HG03457 (cell line): ENCODE results near the gene TBCEL.
"Not testable (repeated sequence)": the region's sequence is repeated elsewhere in the genome, so short reads cannot be mapped to it uniquely, and the experiment has no call there.

Experiments
- ATAC-seq: cut with Tn5 transposase; IDR thresholded peaks from one replicate; pipeline ENCODE4 v1.9.1; 2021; ENCODE audit warnings: moderate number of reproducible peaks; ENCODE audit not compliant: unreplicated experiment

Gene TBCEL

DNA sequence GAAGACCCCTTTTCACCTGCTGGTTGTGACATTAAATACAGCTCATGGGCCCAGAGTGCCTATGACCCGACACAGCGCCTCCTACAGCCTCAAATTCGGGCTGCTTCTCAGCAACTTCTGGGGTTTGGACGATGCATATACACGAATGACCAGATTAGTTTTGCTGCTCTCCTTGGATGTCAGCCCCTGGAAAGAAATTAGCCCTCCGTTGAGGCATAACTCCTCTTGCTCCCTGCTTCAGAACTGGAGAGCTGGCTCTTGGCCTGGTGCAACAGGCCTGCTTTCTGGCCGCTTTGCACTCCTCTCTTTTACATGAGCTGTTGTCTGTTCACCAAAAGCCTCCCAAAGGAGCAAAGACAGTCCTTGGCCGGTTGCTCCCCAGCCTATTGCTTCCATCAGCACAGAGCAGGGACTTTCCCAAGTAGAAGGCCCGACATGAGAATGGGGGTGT is 80.4 kb downstream of the TBCEL start:
- no peak for ATAC-seq

- no peak for ATAC-seq
Observed at GRCh38 chr11:121105063-121105480, 81.2 kb downstream of the TBCEL start.

DNA sequence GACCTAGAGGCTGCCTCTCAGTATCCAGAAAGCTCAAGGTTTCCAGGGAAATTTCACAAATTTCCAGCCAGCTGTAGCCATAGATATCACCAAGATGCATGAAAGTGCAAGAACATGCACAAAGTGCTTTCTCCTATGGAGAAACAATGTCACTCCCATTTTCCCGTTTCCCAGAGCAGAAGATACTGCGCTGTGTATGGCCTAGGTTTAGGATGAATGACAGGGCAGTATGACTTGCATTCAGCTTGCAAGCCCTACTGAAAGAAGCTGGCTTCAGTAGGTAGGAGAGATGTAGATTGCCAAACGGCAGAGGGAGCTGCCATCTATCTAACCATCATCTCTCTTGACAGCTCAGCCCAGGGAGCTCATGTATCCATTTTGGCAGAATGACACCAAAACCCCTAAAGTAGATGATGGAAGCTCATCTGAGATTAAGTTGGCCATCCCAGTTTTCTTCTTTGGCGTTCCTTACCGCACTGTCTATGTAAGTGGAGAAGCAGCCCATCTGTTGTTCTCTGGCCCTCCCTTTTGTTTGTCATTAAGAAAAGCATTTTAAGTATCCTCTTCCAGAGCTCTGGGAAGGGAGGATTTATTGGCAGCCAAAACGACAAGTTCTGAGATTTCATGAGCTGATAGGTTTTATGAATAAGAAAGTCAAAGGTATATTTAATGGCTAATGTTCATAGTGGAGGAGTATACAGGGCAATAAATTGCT is 81.7 kb downstream of the TBCEL start:
- ATAC-seq = no peak

- no peak for ATAC-seq
Observed at GRCh38 chr11:121106812-121107211, 82.9 kb downstream of the TBCEL start.

GRCh38 chr11:121108413-121108812 is 84.5 kb downstream of the TBCEL start:
- no peak for ATAC-seq

- no peak for ATAC-seq
Observed at GRCh38 chr11:121109471-121109870, 85.6 kb downstream of the TBCEL start.

- no peak for ATAC-seq
Observed at GRCh38 chr11:121109916-121110586, 86.1 kb downstream of the TBCEL start.

DNA sequence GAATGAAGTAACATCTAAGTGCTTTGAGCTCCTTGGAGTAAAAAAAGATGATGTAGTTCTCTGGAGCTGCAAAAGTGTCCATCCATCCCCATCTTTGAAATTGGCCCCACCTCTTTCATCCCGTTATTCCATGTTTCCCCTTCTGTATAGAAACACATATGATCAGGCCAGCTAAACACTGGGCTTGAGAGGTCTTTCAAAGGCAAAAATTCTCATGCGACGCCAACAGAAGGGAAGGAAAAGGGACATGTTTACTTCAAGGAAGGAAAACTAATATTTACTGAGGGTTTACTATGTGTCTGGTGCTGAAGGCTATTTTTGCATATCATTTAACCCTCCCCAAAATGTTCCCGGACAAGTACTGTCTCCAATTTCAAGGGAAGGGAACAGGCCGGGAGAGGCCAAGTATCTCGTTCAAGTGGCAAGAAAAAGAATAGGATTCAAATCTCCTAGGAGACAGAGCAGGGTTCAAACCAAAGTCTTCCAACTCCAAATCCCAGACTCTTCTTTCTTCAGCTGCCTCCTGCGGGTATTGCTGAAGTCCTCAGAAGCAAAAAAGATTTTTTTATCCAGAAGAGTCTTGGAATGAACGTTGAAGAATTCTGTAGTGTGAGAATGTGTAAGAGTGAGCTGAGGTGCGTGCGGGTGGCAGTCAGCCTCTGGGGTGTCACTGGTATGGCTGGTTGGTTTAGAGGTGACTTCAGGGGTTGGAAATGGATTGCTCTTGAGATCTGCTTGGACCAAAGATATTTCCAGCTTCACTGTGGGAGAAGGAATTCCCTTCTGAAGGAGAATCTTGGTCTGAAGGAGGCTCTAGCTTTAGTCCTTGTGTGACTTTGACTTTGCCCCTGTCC is 87.2 kb downstream of the TBCEL start:
- no peak for ATAC-seq

DNA sequence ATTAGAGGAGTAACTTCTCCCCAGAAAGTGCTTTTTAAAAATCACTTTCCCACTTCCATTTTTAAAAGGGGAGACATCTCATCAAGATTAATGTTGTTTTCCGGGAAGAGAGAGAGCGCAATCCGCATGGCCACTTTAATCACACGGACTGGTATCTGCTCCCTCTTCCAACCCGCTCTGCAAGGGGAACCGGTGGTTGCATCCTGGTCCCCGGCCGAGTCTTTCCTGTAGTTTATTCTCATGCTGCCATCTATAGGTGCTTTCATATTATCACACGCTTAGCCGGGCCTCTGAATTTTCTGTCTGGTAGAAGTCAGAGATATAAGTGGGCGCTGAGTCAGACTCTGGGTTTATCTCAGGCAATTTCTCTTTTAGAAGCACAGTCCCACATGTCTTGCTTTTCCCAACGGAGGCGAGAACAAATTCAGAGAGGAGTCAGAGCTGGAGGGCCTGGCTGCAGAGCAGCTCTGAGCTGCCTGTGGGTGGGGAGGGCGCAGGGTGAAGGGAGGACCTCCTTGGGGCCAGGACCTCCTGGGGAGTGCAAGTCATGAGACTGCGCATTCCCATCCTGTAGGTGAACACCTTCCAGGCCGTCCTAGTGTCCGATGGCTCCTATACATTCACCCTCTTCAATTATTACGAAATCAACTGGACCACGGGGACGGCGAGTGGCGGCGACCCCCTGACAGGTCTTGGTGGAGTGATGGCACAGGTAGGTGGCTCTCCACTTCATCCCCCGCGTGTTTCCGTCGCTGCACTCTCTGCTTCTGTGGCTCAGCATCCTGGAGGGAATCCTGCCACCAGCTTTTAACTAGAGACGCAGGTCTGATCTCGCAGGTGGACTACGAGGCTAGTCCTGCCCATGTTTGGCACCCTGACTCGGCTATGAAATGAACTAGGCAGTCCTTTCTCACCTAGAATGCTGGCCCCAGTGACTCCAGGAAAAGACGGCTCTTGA is 88.9 kb downstream of the TBCEL start:
- no peak for ATAC-seq

- ATAC-seq = no peak
Observed at GRCh38 chr11:121113611-121114010, 89.7 kb downstream of the TBCEL start.

DNA sequence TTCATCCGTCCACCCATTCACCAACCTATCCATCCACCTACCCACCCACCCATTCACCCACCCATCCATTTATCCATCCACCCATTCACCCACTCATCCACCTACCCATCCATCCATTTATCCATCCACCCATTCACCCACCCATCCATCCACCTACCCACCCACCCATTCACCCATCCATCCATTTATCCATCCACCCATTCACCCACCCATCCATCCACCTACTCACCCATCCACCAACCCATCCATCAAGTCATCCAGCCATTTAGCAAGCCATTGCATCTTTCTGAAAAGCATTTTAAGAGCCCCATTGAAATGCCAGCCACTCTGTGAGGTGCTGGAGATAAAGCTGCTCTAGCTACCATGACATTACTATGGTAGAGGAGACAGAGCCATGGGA is 91.1 kb downstream of the TBCEL start:
- ATAC-seq = not testable (repeated sequence)

GRCh38 chr11:121117788-121118187 is 93.9 kb downstream of the TBCEL start:
- ATAC-seq = no peak

DNA sequence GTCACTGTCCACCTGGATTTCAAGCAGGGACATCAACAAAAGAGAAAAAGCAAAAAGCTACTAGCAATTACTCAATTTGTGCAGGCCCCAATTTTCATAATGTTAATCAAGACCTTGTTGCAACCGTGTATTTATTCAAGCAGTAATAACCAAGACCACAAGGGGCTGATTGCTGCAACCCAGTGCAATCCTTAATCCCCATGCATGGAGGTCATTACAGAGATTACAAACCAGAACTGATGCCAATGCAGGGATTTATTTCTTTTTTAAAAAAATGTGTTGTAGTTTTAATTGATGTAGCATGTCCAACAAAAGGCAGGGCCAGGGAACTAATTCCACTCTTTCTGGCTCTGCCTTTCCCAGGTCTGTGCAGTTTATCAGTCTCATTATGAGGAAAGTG is 95.5 kb downstream of the TBCEL start:
- ATAC-seq = no peak

- ATAC-seq = no peak
Observed at GRCh38 chr11:121122328-121122727, 98.4 kb downstream of the TBCEL start.

GRCh38 chr11:121123496-121124069 is 99.7 kb downstream of the TBCEL start:
- ATAC-seq = no peak

GRCh38 chr11:121127809-121128208 is 103.9 kb downstream of the TBCEL start:
- ATAC-seq = no peak

DNA sequence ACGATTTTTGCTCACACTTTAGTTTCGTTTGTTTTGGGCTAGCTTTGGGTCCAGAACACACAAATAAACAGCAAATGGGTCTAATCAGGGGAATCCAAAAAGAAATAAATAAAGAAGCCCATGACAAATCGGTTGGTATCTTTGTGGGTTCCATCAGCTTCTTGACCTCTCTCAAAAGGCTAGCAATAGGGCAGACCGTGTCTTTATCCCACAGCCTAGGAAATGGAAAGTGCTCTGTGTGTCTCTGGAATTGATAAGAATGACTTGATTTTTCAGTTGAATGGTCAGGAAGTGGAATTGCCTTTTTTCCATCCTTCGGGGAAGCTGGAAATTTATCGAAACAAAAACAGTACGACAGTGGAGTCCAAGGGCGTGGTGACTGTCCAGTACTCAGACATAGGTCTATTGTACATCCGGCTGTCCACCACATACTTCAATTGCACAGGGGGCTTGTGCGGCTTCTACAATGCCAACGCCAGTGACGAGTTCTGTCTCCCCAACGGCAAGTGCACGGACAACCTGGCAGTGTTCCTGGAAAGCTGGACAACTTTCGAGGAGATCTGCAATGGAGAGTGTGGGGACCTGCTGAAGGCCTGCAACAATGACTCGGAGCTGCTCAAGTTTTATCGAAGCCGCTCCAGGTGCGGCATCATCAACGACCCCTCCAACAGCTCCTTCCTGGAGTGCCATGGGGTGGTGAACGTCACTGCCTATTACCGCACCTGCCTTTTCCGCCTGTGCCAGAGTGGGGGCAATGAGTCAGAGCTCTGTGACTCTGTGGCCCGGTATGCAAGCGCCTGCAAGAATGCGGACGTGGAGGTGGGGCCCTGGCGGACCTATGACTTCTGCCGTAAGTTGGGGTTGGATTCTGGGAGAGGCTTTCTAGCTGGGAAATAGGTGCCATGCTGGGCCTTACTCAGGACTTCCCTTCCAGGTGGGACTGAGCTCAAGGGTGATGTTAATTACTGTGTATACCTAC is 105.7 kb downstream of the TBCEL start:
- no peak for ATAC-seq

DNA sequence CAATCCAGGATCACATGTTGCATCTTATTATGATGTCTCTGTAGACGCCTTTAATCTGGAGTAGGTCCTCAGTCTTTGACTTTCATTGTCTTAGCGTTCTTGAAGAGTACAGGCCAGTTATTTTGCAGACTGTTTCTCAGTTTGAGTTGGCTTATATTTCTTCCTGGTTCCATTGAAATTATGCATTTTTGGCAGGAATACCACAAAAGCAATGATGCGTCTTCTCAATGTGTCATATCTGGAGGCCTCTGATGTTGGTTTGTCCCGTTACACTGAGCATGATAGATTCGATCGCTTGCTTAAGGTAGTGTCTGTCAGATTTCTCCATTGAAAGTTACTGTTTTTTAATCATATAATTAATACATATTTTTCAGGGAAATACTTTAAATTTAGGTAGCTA is 107.8 kb downstream of the TBCEL start:
- ATAC-seq = no peak
